OCI-LY1 (cell line): ENCODE data around the gene LRRC43.

Experiments
- H2AFZ ChIP-seq: fragments of 200-600 bp; sonication (generic), shearing (Covaris generic); 2 replicates; pipeline ENCODE4 v1.6.0; 2014; ENCODE audit warnings: antibody characterized with exemption, mild to moderate bottlenecking, low read length
- H3F3A ChIP-seq: fragments of 200-600 bp; sonication (generic), shearing (Covaris generic); 2 replicates; pipeline ENCODE4 v1.6.0; 2014; ENCODE audit warnings: mild to moderate bottlenecking, antibody characterized with exemption, low read length, moderate library complexity; ENCODE audit not compliant: insufficient read depth
- H3K27ac ChIP-seq: fragments of 200-600 bp; sonication (generic); 2 replicates; pipeline ENCODE4 v1.5.1; 2014; ENCODE audit warnings: low read length, mixed run types, mild to moderate bottlenecking, low read depth; ENCODE audit not compliant: poor library complexity, severe bottlenecking
- H3K27me3 ChIP-seq: fragments of 200-600 bp; sonication (generic); 2 replicates; pipeline ENCODE4 v1.6.0; 2014; ENCODE audit warnings: antibody characterized with exemption, mild to moderate bottlenecking, low read length, moderate library complexity; ENCODE audit not compliant: insufficient read depth
- H3K36me3 ChIP-seq: fragments of 200-600 bp; sonication (generic); 2 replicates; pipeline ENCODE4 v1.6.1; 2014; ENCODE audit warnings: mild to moderate bottlenecking, antibody characterized with exemption, low read length, moderate library complexity, mixed read lengths; ENCODE audit not compliant: insufficient read depth
- H3K4me1 ChIP-seq: fragments of 200-600 bp; sonication (generic); 2 replicates; pipeline ENCODE4 v1.5.1; 2014; ENCODE audit warnings: mild to moderate bottlenecking, low read length, moderate library complexity; ENCODE audit not compliant: insufficient read depth, severe bottlenecking
- H3K4me2 ChIP-seq: fragments of 200-600 bp; sonication (generic), shearing (Covaris generic); 2 replicates; pipeline ENCODE4 v1.6.1; 2014; ENCODE audit warnings: low read length
- H3K4me3 ChIP-seq: fragments of 200-600 bp; sonication (generic); 2 replicates; pipeline ENCODE4 v1.5.1; 2014; ENCODE audit warnings: low read length, low read depth, mild to moderate bottlenecking, mixed read lengths; ENCODE audit not compliant: poor library complexity, severe bottlenecking
- H3K79me2 ChIP-seq: fragments of 200-600 bp; shearing (Covaris generic); 2 replicates; pipeline ENCODE4 v1.6.1; 2016; ENCODE audit warnings: mixed run types, low read length, mixed read lengths; ENCODE audit not compliant: insufficient read depth
- H3K9ac ChIP-seq: fragments of 200-600 bp; sonication (generic), shearing (Covaris generic); 2 replicates; pipeline ENCODE4 v1.6.1; 2014; ENCODE audit warnings: mild to moderate bottlenecking, low read length, mixed read lengths
- H3K9me2 ChIP-seq: fragments of 200-600 bp; sonication (generic), shearing (Covaris generic); 2 replicates; pipeline ENCODE4 v1.6.1; 2014; ENCODE audit warnings: low read depth, mild to moderate bottlenecking, low read length, mixed read lengths
- H3K9me3 ChIP-seq: fragments of 200-600 bp; shearing (Covaris generic); 2 replicates; pipeline ENCODE4 v1.6.1; 2014; ENCODE audit warnings: low read length, mixed read lengths
- H4K20me1 ChIP-seq: fragments of 200-600 bp; sonication (generic), shearing (Covaris generic); 2 replicates; pipeline ENCODE4 v1.6.0; 2016; ENCODE audit warnings: mild to moderate bottlenecking, low read length; ENCODE audit not compliant: insufficient read depth
- CTCF ChIP-seq: fragments of 200-600 bp; sonication (generic), shearing (Covaris generic); IDR thresholded peaks from 2 replicates; pipeline ENCODE4 v1.5.1; 2017; ENCODE audit warnings: mild to moderate bottlenecking, antibody characterized with exemption, low read length, moderate library complexity, mixed read lengths
- EZH2 ChIP-seq: fragments of 200-600 bp; sonication (generic), shearing (Covaris generic); IDR thresholded peaks from 2 replicates; pipeline ENCODE4 v1.8.0; 2017; ENCODE audit warnings: borderline replicate concordance, mixed run types, mild to moderate bottlenecking, antibody characterized with exemption, low read length, moderate library complexity, mixed read lengths

LRRC43 gene

GRCh38 chr12:122148657-122149056 is 34.3 kb upstream of the LRRC43 start:
- no peak overlapping the region for H3K9ac ChIP-seq
- no peaks in the 10 kb centered on the region for H3K9me2 ChIP-seq
- no peak overlapping the region for H3K4me3 ChIP-seq
- no peak overlapping the region for H3K27ac ChIP-seq
- H4K20me1 ChIP-seq = no peaks in the 10 kb centered on the region
- no peaks in the 10 kb centered on the region for H3K27me3 ChIP-seq
- no peaks in the 10 kb centered on the region for H3K36me3 ChIP-seq
- peaks cover 11% of the 10 kb centered on the region for H3K4me1 ChIP-seq
- H3K9me3 ChIP-seq = no peaks in the 10 kb centered on the region
- no peaks in the 10 kb centered on the region for H3F3A ChIP-seq
- no peaks in the 10 kb centered on the region for H3K79me2 ChIP-seq
- no peak overlapping the region for H3K4me2 ChIP-seq
- H2AFZ ChIP-seq = no peak overlapping the region
- no peak for TF ChIP-seq CTCF
- TF ChIP-seq EZH2 = no peak

GRCh38 chr12:122150127-122150681 is 32.7 kb upstream of the LRRC43 start:
- Histone ChIP-seq H3F3A (no peaks in the 10 kb centered on the region), H3K4me3 (no peak overlapping the region), H3K9me3 (no peaks in the 10 kb centered on the region), H3K4me1 (peaks cover 11% of the 10 kb centered on the region), H2AFZ (no peak overlapping the region), H3K27ac (no peak overlapping the region), H4K20me1 (no peaks in the 10 kb centered on the region), H3K36me3 (no peaks in the 10 kb centered on the region), H3K9me2 (no peaks in the 10 kb centered on the region), H3K27me3 (no peaks in the 10 kb centered on the region), H3K4me2 (no peak overlapping the region), H3K9ac (no peak overlapping the region), H3K79me2 (no peaks in the 10 kb centered on the region)
- TF ChIP-seq EZH2 = no peak
- no peak for TF ChIP-seq CTCF

- Histone ChIP-seq H3K27ac (no peak overlapping the region), H4K20me1 (no peaks in the 10 kb centered on the region), H3K4me1 (no peaks in the 10 kb centered on the region), H3K4me2 (no peak overlapping the region), H3F3A (no peaks in the 10 kb centered on the region), H3K36me3 (no peaks in the 10 kb centered on the region), H3K9ac (no peak overlapping the region), H3K27me3 (no peaks in the 10 kb centered on the region), H3K79me2 (no peaks in the 10 kb centered on the region), H3K4me3 (no peak overlapping the region), H3K9me2 (no peaks in the 10 kb centered on the region), H3K9me3 (no peaks in the 10 kb centered on the region), H2AFZ (no peak overlapping the region)
- TF ChIP-seq EZH2 = no peak
- TF ChIP-seq CTCF = no peak
Measured at GRCh38 chr12:122152754-122153153, 30.2 kb upstream of the LRRC43 start.
